ENCODE results near the gene AKAIN1. TPM values are rescaled to one million over a fixed set of nuclear protein-coding genes. Genes with fewer than 3 reads are reported as not detected.

Gene AKAIN1
- polyA plus RNA-seq, 12 donors = 0.24 to 0.39 TPM; not detected in 10

DNA sequence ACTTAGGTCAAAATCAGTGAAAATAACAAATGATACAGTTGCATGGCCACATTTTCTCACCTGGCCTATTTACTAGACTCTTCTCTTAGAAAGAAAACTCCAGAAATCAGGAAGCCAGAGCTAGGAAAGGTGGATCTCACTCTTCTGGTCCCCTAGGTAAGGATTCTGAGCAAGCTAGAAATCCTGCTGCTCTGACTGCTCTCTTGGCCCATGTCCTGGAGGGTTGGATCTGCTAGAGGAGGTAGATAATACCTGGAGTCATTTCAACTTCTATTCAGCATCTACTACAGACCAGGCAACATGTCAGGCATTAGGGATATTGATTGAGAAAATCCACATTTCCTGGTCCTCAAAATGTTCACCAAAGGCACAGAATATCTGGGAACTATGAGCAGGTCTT, 34.9 kb downstream of the AKAIN1 start:
- no peak for DNase-seq

DNA sequence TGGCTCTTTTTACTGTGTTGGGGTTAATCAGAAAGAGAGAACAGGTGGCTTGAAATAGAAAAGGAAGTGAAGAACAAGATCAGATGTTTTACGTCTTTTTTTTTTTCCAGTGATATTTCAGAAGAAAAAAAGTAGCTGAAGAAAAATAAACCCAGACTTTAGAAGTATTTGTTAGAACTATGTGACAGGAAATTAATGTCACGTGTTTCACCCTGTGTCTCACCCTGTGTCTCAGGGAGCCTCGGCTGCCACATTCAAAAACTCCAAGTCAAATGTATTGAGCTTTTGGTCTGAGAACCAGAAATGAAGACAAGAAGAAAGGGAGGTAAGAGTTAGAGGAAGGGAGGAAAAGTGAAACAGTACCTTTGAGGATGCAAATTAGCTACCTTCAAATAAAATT, 38.0 kb downstream of the AKAIN1 start:
- DNase-seq = no peak

DNA sequence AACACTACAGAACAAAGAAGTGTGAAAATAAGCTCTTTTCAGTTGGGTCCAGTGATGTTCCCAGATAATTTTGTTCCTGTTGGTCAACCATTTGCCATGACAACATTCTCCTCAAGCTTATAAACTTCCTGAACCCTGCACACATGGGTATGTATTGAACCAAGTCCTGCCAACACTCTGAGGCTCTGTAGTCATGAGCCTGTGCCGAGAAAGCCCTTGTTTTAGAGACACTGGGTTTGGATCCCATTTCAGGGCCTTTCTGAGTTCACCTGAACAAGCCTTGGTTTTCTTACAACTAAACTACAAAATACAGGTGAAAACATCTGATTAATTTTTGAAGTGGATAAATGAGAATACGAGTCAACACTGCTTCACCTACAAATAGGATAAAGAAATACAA, 38.5 kb downstream of the AKAIN1 start:
- DNase-seq = no peak

DNA sequence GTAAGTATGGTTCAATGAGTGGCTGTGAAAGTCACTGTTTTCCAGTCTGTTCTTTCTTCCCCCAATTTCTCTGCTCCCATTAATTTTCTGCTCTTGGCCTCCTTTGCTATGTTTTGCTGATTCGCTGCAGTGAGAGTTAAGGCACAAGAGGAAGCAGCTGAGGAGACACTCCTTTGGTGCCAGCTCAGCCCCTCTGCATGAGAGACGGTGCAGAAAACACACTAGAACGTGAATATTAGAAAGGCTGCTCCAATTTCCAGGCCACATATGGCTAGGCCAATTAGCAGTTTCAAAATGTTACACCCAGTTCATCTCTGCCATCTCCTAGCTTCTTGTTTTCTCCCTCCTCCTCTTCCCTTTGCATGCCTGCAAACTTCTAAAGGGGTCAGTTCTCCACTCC, 38.9 kb downstream of the AKAIN1 start:
- DNase-seq = no peak

DNA sequence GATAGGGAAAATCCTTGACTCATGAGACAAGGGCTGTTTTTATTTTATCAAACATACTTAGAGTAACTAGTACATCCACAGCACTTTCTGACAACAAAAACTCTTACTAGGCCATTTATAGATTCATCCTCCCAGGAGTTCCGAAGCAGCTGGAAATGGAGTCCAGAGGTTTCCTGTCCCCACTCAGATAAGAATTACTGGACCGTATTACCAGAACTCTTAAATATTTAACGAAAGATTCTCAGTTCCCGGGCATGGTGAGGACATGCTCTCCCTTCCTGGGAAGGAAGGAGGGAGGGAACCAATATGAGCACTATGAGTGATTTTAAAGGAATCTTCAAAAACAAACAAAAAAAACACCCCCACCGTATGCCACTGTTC, 41.2 kb downstream of the AKAIN1 start:
- no peak for DNase-seq

DNA sequence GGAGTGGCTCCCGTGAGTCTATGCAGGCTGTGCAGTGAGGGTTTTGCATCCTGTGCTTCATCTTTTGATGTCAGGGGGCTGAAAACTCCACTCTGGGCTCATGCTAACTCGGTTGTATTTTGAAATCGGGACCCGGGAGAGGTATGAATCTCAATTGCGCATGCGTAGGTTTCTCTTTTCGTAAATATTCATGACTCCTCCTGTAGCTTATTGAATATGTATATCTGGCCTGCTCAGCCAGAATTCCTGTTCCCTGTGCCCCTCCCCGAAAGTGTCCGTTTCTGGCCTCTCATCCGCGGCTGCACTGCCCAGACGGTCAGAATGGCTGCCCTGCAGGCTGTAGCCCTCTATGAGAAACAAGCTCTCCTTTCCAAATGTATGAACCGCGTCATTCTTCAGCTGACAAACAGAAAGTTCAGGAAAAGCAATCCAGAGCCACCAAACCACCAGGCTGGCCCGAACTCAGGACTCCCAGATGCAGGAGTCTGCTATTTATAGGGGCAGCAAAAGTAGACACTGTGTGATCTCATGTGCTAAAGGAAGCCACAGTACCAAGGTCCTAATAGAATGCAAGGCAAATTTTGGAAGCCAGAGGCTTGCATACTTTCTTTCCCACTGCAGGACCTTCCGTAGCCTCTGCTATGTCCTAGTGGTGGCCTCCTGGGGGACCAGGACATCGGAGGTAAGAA, 41.7 kb downstream of the AKAIN1 start:
- no peak for DNase-seq

DNA sequence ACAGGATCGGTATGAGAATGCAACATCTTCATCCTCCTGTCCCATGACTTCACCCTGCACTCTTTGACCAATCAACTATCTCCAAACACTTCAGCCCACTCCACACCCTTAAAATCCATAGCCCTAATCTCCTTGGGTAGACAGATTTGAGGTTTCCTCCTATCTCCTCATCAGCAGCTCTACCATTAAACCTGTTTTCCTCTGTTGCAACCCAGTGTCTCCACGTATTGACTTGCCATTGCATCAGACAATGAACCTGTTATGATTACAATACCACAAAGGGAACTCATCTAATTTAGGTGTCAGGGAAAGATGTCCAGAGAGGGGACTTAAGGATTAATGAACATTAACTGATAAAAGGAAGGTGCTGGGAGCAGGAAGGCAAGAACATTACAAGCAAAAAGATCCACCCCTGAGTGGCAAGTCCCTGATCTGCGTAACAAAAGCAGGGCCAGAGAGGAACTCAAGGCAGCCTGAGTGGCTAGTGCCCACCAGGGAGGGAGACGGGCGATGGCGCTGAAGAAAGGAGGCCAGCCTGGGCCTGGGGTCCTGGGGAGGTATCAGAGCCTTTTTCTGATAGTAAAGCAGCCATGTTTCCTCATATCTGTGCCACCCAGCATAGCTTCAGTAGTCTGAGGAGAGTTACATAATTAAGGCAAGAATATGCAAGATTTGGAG, 44.6 kb downstream of the AKAIN1 start:
- no peak for DNase-seq

DNA sequence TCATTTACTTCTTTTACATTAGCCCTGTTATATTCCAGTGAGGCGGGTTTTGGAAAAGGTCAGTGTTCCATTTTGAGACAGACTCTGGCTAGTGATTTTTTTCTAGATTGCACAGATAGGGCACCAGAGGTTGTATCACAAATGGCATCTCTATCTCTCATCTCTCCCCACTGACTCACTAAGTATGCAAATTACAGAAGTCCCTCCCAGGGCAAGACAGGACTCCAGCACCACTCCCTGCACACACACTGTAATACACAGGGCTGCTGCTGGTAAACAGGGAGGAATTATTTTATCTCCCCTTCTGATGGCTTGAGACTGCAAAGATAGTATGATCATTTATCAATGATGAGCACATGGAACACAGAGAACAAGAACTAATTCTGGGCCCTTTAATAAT, 46.2 kb downstream of the AKAIN1 start:
- DNase-seq = no peak

DNA sequence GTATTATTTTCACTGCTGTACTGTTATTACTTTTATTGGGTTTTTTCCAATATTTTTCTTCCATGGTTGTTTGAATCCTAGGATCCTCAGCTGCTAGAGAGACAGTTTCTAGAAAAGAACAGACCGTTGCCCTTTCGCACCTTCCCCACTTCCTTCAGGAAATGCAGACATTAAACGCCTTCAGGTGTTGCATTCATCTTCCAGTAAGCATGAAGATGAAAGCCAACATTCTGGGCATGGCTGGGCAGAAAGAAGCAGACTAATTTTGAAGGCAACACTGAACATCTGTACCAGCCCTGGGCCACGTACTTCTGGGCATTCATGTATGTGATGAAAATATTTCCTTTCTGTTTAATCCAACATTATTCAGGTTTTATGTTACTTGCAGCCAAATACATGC, 51.0 kb downstream of the AKAIN1 start:
- no peak for DNase-seq

DNA sequence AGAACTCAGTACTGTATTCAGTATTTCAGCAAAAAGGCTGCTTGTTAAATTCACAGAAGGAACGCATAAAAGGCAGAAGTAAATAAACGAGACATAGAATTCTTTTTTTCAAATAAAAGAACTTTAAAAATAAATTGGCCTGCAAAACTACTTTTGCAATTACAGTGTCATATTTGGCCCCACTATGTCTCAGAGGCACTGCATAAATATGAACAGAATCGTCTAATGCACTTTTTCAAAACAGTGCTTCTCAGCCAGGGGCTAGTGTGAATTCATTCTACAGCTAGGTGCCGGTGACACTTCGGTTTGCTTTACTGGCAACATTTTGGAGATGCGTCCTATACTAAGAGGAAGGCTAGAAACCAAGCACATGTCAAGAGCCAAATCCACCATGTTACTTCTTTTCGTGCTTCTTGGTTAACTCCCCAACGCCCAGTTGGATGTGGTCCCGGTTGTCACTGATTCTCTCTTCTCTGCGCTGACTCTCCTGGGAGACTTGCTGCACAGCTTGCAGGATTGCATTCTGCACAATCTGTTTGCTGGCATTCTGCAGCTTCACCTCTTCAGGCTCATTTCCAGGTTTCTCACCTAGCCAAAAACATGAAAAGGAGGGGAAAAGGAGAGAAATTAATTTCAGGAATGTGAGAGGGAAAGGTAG, 51.8 kb downstream of the AKAIN1 start:
- peak; percentile 1 for DNase-seq

DNA sequence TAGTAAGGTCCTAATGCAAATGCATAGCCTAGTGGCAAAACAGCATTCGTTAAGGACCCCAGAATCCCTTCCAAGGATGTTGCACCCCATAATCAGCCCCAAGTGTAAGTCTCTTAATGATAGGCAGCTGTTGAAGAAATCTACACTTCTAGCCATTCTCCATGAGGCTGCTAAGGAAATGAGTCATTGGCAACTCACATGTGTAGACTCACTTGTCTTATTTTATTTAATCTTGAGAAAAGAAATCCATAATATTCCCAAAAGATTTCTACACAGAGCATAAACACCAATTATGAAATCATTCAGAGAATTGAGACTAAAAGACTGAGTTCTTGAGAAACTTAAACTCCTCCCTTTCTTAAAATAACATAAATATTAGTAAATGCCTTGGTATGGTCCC, 52.4 kb downstream of the AKAIN1 start:
- no peak for DNase-seq

DNA sequence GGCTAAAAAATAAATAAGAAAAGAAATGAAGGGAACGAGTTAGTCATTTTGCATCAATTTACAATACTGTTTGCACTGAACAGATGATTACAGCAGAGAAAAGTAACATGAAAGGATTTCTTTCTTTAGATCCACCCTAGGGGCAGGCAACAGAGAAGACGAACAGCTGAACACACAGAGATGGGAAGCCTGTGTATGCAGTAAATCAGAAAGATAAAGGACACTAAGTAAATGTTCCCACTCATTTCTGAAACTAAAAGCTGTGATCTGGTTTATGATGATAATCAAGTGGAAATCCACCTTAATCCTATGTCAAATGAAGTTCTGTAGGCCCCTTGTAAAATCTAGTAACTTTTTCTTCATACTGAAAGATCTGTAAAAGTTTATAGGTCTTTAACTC, 54.2 kb downstream of the AKAIN1 start:
- no peak for DNase-seq

DNA sequence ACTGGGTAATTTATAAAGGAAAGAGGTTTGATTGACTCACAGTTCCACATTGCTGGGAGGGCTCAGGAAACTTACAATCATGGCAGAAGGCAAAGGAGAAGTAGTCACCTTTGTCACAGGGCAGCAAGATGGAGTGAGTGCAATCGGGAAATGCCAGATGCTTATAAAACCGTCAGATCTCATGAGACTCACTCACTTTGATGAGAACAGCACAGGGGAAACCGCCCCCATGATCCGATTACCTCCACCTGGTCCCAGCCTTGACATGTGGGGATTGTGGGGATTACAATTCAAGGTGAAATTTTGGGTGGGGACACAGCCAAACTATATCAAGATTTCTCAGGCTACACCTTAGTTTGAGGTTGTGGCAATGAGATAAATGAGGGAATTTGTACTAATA, 54.9 kb downstream of the AKAIN1 start:
- no peak for DNase-seq

DNA sequence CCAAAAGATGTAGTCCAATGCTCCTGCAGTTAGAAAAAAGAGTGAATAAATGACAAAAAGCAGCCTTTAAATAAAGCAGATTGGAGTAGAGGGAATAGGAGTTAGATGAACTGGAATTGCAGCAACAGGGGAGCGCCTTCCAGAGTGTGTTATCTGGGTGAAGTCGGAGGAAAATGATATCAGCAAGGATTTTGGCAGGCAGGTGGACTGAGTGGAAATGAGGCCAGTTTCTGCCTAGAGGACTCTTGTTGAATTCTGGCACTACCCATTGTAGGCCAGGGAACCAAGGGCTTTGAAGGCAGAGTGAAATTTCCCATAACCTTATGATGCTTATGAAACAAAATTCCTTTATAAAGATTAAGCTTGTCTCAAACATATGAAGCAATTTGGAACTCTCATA, 59.8 kb downstream of the AKAIN1 start:
- DNase-seq = no peak

DNA sequence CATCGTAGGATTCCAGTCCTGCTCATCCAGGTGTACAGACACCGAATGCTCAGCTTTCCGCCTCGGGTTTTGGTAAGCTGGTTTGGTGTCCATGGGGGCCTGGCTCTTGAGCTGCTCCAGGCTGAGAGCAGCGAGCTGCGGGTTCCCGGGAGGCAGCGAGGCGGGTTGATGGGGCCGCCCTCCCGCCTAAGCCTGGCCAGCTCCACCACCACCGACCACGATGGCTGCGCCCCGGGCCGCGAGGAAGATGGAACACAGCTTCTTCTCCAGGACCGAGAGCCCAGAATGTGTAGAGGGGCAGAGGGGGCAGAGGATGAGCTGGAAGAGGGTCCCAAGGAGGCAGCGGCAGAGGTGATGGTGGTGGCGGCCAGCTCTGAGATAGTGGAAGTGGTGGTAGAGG, 64.1 kb downstream of the AKAIN1 start:
- DNase-seq = no peak

DNA sequence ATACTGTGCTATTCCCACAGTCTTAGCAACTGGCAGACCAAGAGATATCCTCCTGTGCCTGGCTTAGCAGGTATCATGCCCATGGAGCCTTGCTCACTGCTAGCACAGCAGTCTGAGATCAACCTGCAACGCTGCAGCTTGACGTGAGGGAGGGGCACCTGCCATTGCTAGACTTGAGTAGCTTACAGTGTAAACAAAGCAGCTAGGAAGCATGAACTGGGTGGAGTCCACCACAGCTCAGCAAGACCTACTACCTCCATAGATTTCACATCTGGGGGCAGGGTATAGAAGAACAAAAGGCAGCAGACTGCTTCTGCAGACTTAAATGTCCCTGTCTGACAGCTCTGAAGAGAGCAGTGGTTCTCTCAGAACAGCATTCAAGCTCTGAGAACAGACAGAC, 74.8 kb downstream of the AKAIN1 start:
- DNase-seq = no peak

DNA sequence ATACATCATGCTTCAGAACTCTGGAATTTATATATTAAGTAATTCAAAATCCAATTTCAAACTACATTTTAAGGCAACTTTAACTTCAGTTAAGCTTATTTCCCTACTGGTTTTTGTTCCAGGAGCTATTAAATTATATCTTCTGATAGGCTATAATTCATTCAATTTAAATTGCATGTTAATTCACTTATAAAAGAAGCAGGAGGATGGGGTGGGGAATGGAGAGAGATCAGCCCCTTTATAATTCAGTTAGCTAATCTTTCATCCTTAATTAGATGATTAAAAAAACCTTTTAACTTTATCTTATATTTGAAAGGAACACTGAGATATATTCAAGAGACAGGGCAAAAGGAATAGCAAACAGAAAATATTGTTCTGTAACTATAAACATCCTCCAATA, 86.8 kb downstream of the AKAIN1 start:
- DNase-seq = no peak

DNA sequence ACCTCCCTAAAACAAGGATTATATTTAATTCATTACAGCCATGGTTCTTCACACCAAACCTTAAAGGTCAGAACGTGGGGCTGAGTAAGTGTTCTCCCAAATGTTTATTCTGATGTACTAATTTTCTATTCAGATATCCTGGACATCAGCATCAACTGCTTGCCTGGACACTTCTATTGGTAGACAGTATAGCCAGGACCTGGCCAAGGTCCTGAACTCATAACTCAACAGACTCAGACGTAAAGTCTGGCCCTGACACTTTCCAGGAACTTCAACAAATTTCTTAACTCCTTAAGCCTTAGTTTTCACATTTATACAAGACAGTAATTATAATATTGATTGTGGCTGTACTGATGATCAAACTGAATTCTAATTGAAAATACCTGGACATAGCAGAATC, 89.1 kb downstream of the AKAIN1 start:
- DNase-seq = peak; percentile 2

DNA sequence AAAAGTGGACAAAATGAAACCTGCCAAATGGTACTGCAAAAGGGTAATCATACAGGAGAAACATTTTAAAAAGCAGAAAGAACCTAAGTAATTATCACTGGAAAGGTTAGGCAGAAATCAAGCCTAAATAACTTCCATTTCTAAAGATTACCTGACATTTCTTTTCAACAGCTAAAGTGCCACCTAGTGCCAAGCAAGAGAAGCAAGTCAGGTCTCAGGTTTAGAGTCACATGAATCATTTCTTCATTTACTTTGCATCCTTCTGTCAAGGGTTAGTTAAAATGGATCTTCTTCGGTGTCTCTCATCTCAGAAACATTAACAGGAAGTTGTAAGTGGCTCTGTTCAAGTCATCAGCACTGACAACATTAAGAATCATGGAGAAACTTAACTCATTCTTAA, 90.3 kb downstream of the AKAIN1 start:
- no peak for DNase-seq

DNA sequence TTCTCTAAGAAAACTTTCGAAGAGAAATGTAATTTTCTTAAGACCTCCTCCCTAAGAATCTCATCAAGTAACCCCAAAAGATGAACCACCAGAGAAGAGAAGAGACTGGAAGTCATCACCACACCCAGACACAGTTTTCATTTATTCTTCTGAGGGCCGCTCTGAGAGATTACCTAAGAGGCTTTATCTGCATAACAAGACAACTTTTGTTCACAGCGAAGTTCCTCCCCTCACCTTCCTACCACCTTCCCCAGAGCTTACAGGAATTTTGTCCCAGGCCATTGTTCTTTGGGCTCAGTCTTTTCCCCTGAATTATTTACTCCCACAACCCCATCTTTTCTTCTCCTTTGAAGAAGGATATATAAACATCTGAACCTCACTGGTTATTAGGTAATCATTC, 92.8 kb downstream of the AKAIN1 start:
- no peak for DNase-seq

DNA sequence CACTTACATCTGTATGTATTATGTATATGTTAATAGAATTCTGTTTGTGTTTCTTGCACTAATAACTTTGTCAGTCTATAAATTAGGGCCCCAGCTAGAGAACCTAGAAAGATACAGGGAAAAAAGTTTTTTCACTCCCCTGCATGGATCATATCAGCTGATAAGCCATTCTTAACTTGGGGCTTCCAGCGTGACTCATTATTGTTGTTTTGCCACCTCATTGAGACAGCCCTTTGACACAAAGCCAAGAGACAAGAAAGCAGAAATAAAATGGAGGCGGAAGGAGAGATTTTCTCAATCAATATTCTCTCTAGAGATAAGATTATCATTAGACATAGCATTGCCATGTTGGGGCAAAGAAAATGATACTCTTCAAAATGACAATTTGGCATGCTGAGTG, 93.4 kb downstream of the AKAIN1 start:
- no peak for DNase-seq

DNA sequence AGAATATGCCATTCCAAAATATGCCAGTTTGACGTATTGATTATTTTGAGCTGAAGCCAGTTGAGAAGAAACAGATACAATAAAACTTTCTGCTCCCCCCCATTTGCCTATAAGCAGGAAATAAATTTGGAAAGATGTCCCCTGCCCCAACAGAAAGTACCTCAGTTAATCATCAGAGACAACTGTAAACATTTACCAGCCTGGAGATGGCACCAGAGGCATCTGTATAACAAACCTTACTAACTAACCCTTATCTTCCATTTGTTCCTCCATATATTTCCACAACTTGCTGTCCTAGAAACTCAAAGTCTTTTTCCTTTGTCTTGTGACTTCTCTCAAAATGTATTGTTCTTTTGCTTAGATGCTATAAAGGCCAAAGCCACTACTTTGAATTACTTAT, 93.8 kb downstream of the AKAIN1 start:
- no peak for DNase-seq

DNA sequence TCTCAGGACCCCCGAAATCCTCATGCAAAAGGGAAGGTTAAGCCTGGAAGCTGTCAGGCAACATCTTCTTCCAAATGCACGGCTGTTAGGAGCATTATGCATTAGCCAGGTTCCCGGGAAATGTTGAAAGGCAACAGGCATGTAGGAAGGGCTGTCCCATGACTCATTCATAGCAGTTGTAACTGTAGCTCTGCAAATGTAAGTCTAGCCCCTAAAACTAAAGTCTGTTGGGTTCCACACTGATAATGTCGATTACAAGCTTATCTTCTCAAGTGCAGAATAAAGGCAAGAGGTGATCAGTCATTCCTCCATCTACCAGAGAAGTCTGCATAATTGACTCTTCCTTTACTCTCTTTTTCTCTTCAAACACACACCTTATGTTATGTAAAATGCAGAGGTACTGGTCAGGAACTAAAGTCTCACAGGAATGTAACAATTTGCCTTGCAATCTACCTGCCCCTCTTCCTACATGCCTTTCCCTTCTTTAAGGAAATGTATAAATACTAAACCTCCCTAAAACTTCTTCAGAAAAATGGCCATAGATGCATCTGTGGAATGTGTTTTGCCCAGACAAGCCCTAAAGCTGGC, 99.8 kb downstream of the AKAIN1 start:
- no peak for DNase-seq

Measured in muscle of arm (tissue), 12 donors.